ENCODE results near the gene ARHGEF6.

ARHGEF6 gene

DNA sequence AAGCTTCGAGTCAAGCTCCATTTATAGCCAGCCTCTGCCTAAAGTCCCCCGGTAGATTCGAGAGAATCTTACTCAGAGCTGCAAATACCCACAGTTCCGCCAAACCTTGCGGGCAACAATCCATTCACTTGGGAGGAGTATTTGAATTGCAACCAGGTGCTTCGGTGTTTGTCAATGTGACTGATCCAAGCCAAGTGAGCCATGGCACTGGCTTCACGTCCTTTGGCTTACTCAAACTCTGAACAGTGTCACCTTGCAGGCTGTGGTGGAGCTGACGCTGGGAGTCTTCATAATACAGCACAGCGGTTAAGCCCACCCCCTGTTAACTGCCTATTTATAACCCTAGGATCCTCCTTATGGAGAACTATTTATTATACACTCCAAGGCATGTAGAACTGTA lies 121.6 kb downstream of the ARHGEF6 start:
- no peak overlapping the region for H3K4me3 ChIP-seq (ENCODE audit: insufficient read depth, low read length, poor library complexity, severe bottlenecking)
- no peaks in the 10 kb centered on the region for H3F3A ChIP-seq (ENCODE audit: insufficient read depth)
- H3K4me2 ChIP-seq (ENCODE audit: low read depth, low read length, poor library complexity, severe bottlenecking) = no peak overlapping the region
- H3K9me2 ChIP-seq (replicated peaks; ENCODE audit: insufficient read depth, low read length) = no peaks in the 10 kb centered on the region
- H3K79me2 ChIP-seq (ENCODE audit: insufficient read depth, low read length) = no peaks in the 10 kb centered on the region
- no peaks in the 10 kb centered on the region for H4K20me1 ChIP-seq (ENCODE audit: low read depth, low read length)
- no peak overlapping the region for H3K9ac ChIP-seq (ENCODE audit: low read length)
- H3K27ac ChIP-seq (ENCODE audit: low read depth, low read length) = no peak overlapping the region
- H2AFZ ChIP-seq (ENCODE audit: low read depth, low read length, severe bottlenecking) = no peak overlapping the region
- no peaks in the 10 kb centered on the region for H3K27me3 ChIP-seq (ENCODE audit: low read length)
- no peaks in the 10 kb centered on the region for H3K9me3 ChIP-seq (ENCODE audit: insufficient read depth, low read length)
- TF ChIP-seq EZH2phosphoT487 (conservative IDR thresholded peaks at IDR 0.05; ENCODE audit: low read length) (no peak), CTCF (IDR thresholded peaks at IDR 0.05; ENCODE audit: insufficient read depth, low read length, poor library complexity, severe bottlenecking) (no peak)
- H3K36me3 ChIP-seq (ENCODE audit: low read length) = no peaks in the 10 kb centered on the region

- no peak overlapping the region for H3K4me2 ChIP-seq (ENCODE audit: low read depth, low read length, poor library complexity, severe bottlenecking)
- no peaks in the 10 kb centered on the region for H4K20me1 ChIP-seq (ENCODE audit: low read depth, low read length)
- H3K27me3 ChIP-seq (ENCODE audit: low read length) = no peaks in the 10 kb centered on the region
- H3K9me2 ChIP-seq (replicated peaks; ENCODE audit: insufficient read depth, low read length) = no peaks in the 10 kb centered on the region
- H3K4me3 ChIP-seq (ENCODE audit: insufficient read depth, low read length, poor library complexity, severe bottlenecking) = no peak overlapping the region
- no peak overlapping the region for H3K9ac ChIP-seq (ENCODE audit: low read length)
- no peaks in the 10 kb centered on the region for H3K9me3 ChIP-seq (ENCODE audit: insufficient read depth, low read length)
- TF ChIP-seq EZH2phosphoT487 (conservative IDR thresholded peaks at IDR 0.05; ENCODE audit: low read length) = no peak
- no peak for TF ChIP-seq CTCF (IDR thresholded peaks at IDR 0.05; ENCODE audit: insufficient read depth, low read length, poor library complexity, severe bottlenecking)
- no peaks in the 10 kb centered on the region for H3K79me2 ChIP-seq (ENCODE audit: insufficient read depth, low read length)
- no peaks in the 10 kb centered on the region for H3K36me3 ChIP-seq (ENCODE audit: low read length)
- no peak overlapping the region for H2AFZ ChIP-seq (ENCODE audit: low read depth, low read length, severe bottlenecking)
- H3F3A ChIP-seq (ENCODE audit: insufficient read depth) = no peaks in the 10 kb centered on the region
- no peak overlapping the region for H3K27ac ChIP-seq (ENCODE audit: low read depth, low read length)
Measured at GRCh38 chrX:136658151-136658550, 122.6 kb downstream of the ARHGEF6 start.

- no peaks in the 10 kb centered on the region for H3F3A ChIP-seq (ENCODE audit: insufficient read depth)
- no peaks in the 10 kb centered on the region for H3K79me2 ChIP-seq (ENCODE audit: insufficient read depth, low read length)
- TF ChIP-seq CTCF (IDR thresholded peaks at IDR 0.05; ENCODE audit: insufficient read depth, low read length, poor library complexity, severe bottlenecking) (no peak), EZH2phosphoT487 (conservative IDR thresholded peaks at IDR 0.05; ENCODE audit: low read length) (no peak)
- H3K4me2 ChIP-seq (ENCODE audit: low read depth, low read length, poor library complexity, severe bottlenecking) = no peak overlapping the region
- no peak overlapping the region for H3K4me3 ChIP-seq (ENCODE audit: insufficient read depth, low read length, poor library complexity, severe bottlenecking)
- H3K27ac ChIP-seq (ENCODE audit: low read depth, low read length) = no peak overlapping the region
- no peaks in the 10 kb centered on the region for H3K9me2 ChIP-seq (replicated peaks; ENCODE audit: insufficient read depth, low read length)
- H3K9me3 ChIP-seq (ENCODE audit: insufficient read depth, low read length) = no peaks in the 10 kb centered on the region
- H2AFZ ChIP-seq (ENCODE audit: low read depth, low read length, severe bottlenecking) = no peak overlapping the region
- H4K20me1 ChIP-seq (ENCODE audit: low read depth, low read length) = no peaks in the 10 kb centered on the region
- no peaks in the 10 kb centered on the region for H3K36me3 ChIP-seq (ENCODE audit: low read length)
- H3K9ac ChIP-seq (ENCODE audit: low read length) = no peak overlapping the region
- no peaks in the 10 kb centered on the region for H3K27me3 ChIP-seq (ENCODE audit: low read length)
Measured at GRCh38 chrX:136656361-136656964, 124.3 kb downstream of the ARHGEF6 start.
